Neural cell (in vitro differentiated cells): ENCODE measurements around the gene GPR150. TPM values are rescaled to one million over a fixed set of nuclear protein-coding genes. Genes with fewer than 3 reads are reported as not detected.
A peak's percentile ranks its signal among the peaks of the same experiment; 100 is the strongest.

Source experiments
- H2AFZ ChIP-seq: fragments of 200-600, 300-800 bp; sonication (generic), shearing (Covaris generic); 2 replicates; pipeline ENCODE4 v1.6.0; 2014; ENCODE audit warnings: low read depth, mild to moderate bottlenecking, antibody characterized with exemption, low read length, moderate library complexity
- H3F3A ChIP-seq: fragments of 200-600 bp; shearing (Covaris generic); 2 replicates; pipeline ENCODE4 v1.6.1; 2016; ENCODE audit warnings: mild to moderate bottlenecking, moderate library complexity, mixed read lengths, antibody characterized with exemption, low read length; ENCODE audit not compliant: insufficient read depth, poor library complexity, severe bottlenecking
- H3K27ac ChIP-seq: fragments of 200-600, 300-800 bp; sonication (generic), shearing (Covaris generic); 2 replicates; pipeline ENCODE4 v1.5.1; 2014; ENCODE audit warnings: mild to moderate bottlenecking, low read length, moderate library complexity
- H3K27me3 ChIP-seq: fragments of 300-800, 200-600 bp; sonication (generic), shearing (Covaris generic); 2 replicates; pipeline ENCODE4 v1.6.0; 2014; ENCODE audit warnings: mild to moderate bottlenecking, low read depth, low read length, moderate library complexity; ENCODE audit not compliant: insufficient read depth
- H3K36me3 ChIP-seq: fragments of 300-800, 200-600 bp; sonication (generic), shearing (Covaris generic); 2 replicates; pipeline ENCODE4 v1.5.1; 2014; ENCODE audit warnings: mild to moderate bottlenecking, antibody characterized with exemption, low read length, moderate library complexity; ENCODE audit not compliant: insufficient read depth
- H3K4me2 ChIP-seq: fragments of 300-800, 200-600 bp; sonication (generic), shearing (Covaris generic); 2 replicates; pipeline ENCODE4 v1.6.0; 2014; ENCODE audit warnings: mild to moderate bottlenecking, low read length
- H3K4me3 ChIP-seq: fragments of 300-800, 200-600 bp; sonication (generic), shearing (Covaris generic); 2 replicates; pipeline ENCODE4 v1.5.1; 2014; ENCODE audit warnings: mild to moderate bottlenecking, low read length, moderate library complexity
- H3K79me2 ChIP-seq: fragments of 200-600 bp; shearing (Covaris generic); replicated peaks from 2 replicates; pipeline ENCODE4 v1.6.0; 2014; ENCODE audit warnings: mild to moderate bottlenecking, low read length, moderate library complexity; ENCODE audit not compliant: insufficient read depth
- H3K9ac ChIP-seq: fragments of 300-800, 200-600 bp; sonication (generic), shearing (Covaris generic); 2 replicates; pipeline ENCODE4 v1.6.1; 2016; ENCODE audit warnings: mild to moderate bottlenecking, low read length, mixed read lengths
- H3K9me2 ChIP-seq: fragments of 200-600 bp; shearing (Covaris generic); 2 replicates; pipeline ENCODE4 v1.6.1; 2016; ENCODE audit warnings: mild to moderate bottlenecking, low read length, mixed read lengths; ENCODE audit not compliant: insufficient read depth
- H3K9me3 ChIP-seq: fragments of 200-600, 300-800 bp; sonication (generic), shearing (Covaris generic); 2 replicates; pipeline ENCODE4 v1.6.1; 2016; ENCODE audit warnings: mild to moderate bottlenecking, mixed run types, low read length, moderate library complexity, mixed read lengths
- H4K20me1 ChIP-seq: fragments of 200-600 bp; shearing (Covaris generic); 2 replicates; pipeline ENCODE4 v1.6.1; 2016; ENCODE audit warnings: mild to moderate bottlenecking, mixed run types; ENCODE audit not compliant: insufficient read depth
- CTCF ChIP-seq: fragments of 450-650 bp; IDR thresholded peaks from 2 replicates; pipeline ENCODE4 v1.5.1; 2014; ENCODE audit warnings: antibody characterized with exemption, mild to moderate bottlenecking, moderate library complexity; ENCODE audit not compliant: poor library complexity, severe bottlenecking
- EP300 ChIP-seq: fragments of 450-650 bp; conservative IDR thresholded peaks from 2 replicates; pipeline ENCODE4 v1.6.1; 2014; ENCODE audit warnings: antibody characterized with exemption, mild to moderate bottlenecking, moderate library complexity; ENCODE audit not compliant: poor library complexity, severe bottlenecking
- EZH2 ChIP-seq: fragments of 200-600, 300-800 bp; shearing (Covaris generic), sonication (generic); IDR thresholded peaks from 2 replicates; pipeline ENCODE4 v1.6.1; 2014; ENCODE audit warnings: antibody characterized with exemption, low read length, borderline replicate concordance, mild to moderate bottlenecking; ENCODE audit not compliant: insufficient read depth, poor library complexity, severe bottlenecking
- MXI1 ChIP-seq: fragments of 450-650 bp; conservative IDR thresholded peaks from 2 replicates; pipeline ENCODE4 v1.6.1; 2014; ENCODE audit warnings: antibody characterized with exemption, mild to moderate bottlenecking; ENCODE audit not compliant: poor library complexity, severe bottlenecking
- POLR2AphosphoS5 ChIP-seq: IDR thresholded peaks from 2 replicates; pipeline ENCODE4 v1.6.1; 2012
- RAD21 ChIP-seq: fragments of 450-650 bp; conservative IDR thresholded peaks from 2 replicates; pipeline ENCODE4 v1.6.1; 2014; ENCODE audit warnings: antibody characterized with exemption, mild to moderate bottlenecking, moderate library complexity
- REST ChIP-seq: IDR thresholded peaks from 2 replicates; pipeline ENCODE4 v1.6.1; 2012; ENCODE audit warnings: borderline replicate concordance
- SMC3 ChIP-seq: fragments of 450-650 bp; conservative IDR thresholded peaks from 2 replicates; pipeline ENCODE4 v1.6.1; 2014; ENCODE audit warnings: antibody characterized with exemption, mild to moderate bottlenecking, moderate library complexity; ENCODE audit not compliant: poor library complexity
- TAF1 ChIP-seq: IDR thresholded peaks from 2 replicates; pipeline ENCODE4 v1.6.1; 2012; ENCODE audit warnings: low read depth
- polyA plus RNA-seq: library from polyadenylated mRNA; depleted of rRNA; stranded (reverse); fragments of >200 nt; gene quantifications from 2 replicates; pipeline ENCODE4 v1.2.3, GENCODE V29; 2014

GPR150 gene
- polyA plus RNA-seq, 1 donor from 2014 or later = not detected

GRCh38 chr5:95646569-95647431, 26.9 kb downstream of the GPR150 start, which contains the start of gene RFESD:
Gene RFESD (plus strand): TSS chr5:95646777. CDS start chr5:95652272, 5,495 bp downstream.
- H2AFZ ChIP-seq = no peak within 1 kb of the TSS

GRCh38 chr5:95647886-95648860, 28.3 kb downstream of the GPR150 start:
- Histone ChIP-seq H3K79me2 (no peaks in the 10 kb centered on the region), H4K20me1 (no peaks in the 10 kb centered on the region), H3K9me3 (peaks cover 3% of the 10 kb centered on the region), H3K36me3 (no peaks in the 10 kb centered on the region), H2AFZ (no peak overlapping the region), H3K27ac (no peak overlapping the region), H3K9ac (no peak overlapping the region), H3K4me2 (no peak overlapping the region), H3K27me3 (no peaks in the 10 kb centered on the region), H3F3A (no peaks in the 10 kb centered on the region), H3K4me3 (no peak overlapping the region), H3K9me2 (no peaks in the 10 kb centered on the region)
- no peak for TF ChIP-seq EP300
- TF ChIP-seq POLR2AphosphoS5 = no peak
- TF ChIP-seq CTCF = no peak
- TF ChIP-seq TAF1 = no peak
- no peak for TF ChIP-seq REST
- no peak for TF ChIP-seq MXI1
- no peak for TF ChIP-seq EZH2
- no peak for TF ChIP-seq RAD21
- TF ChIP-seq SMC3 = no peak

More at GRCh38 chr5:95646569-95647431, 26.9 kb downstream of the GPR150 start, which contains the start of gene RFESD:
- Histone ChIP-seq H3K27me3 (no peaks in the 10 kb centered on the region), H3K4me3 (peak within 1 kb of the TSS; percentile 64), H3K9ac (no peak within 1 kb of the TSS), H3K79me2 (no peaks in the 10 kb centered on the region), H3F3A (no peaks in the 10 kb centered on the region), H4K20me1 (no peaks in the 10 kb centered on the region), H3K27ac (no peak within 1 kb of the TSS), H3K4me2 (no peak within 1 kb of the TSS), H3K9me3 (peaks cover 3% of the 10 kb centered on the region), H3K36me3 (no peaks in the 10 kb centered on the region), H3K9me2 (no peaks in the 10 kb centered on the region)
- TF ChIP-seq REST = no peak
- TF ChIP-seq RAD21 = no peak
